Head of caudate nucleus (tissue), 42 donors: ENCODE measurements around the gene GUCY2F.

ENCODE experiments used
- DNase-seq, 42 donors: peaks; one replicate each; pipeline versions ENCODE4 v3.0.0 to v3.0.0-alpha.2; 2020 to 2021; ENCODE audit warnings: mixed read lengths in 7 of 42
- intact Hi-C: fragments of 100-400 bp; cut with DNase I; formaldehyde crosslinking; loops from one replicate; pipeline ENCODE4 v1.15.0; 2022

GUCY2F gene

DNA sequence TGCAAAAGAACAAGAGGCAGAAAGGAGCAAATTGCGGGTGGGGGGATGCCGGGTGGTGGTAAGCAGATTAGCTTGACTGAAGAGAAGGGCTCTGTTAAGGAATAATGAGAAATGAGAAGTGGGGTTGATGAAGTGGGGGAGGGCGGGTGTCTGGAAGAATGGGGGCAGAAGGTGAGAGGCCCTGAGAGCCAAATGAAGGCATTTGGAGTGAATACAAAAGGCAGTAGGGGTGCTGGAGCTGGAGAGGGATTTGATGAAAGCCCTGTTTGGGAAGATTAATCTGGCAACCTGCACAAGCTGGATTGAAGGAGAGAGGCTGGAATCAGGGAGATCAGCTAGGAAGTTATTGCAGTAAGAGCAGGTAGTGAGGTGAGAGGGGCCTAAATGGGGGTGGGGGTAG is 82.1 kb downstream of the GUCY2F start:
- intact Hi-C loops, result no loop called here
- DNase-seq, result no peak

DNA sequence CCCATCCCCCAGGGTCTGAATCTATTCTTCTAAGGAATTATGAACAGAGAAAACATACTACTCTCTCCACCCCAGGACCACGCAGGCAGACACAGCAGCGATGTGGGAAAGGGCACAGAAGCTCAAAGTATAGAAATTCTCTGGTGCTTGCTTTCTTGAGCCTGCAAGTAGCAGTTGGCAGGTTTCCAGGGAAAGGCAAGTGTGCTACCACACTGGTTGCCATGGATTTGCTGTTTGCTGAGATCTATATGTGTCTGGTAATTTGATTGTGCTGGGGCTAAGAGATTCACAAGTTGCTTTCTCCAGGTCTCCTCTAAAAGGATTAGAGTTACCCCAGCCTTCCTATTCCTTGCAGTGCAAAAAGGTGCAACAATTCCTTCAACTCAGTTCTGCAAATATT is 83.1 kb downstream of the GUCY2F start:
- DNase-seq, result peak in 1 of 42 donors; percentile 4
- intact Hi-C loops, result no loop called here

DNA sequence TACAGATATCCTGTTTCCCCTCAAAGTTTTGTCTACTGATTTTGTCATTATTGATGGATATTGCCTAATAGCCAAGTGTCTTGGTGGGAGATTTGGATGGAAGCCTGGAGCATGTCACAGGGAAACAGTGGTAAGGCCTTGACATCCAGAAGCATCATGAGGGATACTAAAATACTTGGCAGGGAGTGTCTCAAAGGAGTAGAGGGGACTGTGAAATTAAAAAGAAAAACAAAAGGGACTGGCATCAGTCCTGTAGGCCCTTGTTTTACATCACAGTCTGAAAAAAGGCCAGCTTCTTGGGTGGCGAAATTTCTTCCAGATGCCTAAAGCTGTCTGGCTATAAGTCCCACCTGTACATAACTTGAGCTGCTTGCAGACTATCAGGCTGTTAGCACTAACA is 83.8 kb downstream of the GUCY2F start:
- DNase-seq, result no peak
- intact Hi-C loops, result no loop called here

GRCh38 chrX:109393859-109394258 is 88.0 kb downstream of the GUCY2F start:
- no peak for DNase-seq
- intact Hi-C loops, result no loop called here

DNA sequence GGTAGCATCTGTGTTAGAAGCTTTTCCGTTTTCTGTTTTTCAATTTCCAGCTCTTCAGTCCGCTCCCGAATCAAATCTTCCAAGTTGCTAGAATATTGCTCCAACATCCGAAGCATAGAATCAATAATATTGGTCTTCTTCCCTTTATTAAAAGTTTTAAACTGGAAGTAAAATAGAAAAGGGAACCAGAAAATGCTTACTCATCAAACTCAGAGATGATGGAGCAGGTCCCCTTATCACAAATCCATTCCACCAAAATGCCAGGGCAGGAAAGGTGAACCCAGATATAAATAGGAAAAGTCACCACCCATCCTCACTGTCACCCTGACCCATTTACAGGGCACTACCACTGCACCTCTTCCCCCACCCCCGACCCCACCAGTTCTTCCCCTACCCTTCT is 89.0 kb downstream of the GUCY2F start:
- DNase-seq, result no peak
- intact Hi-C loops, result no loop called here

GRCh38 chrX:109390556-109390955 is 91.3 kb downstream of the GUCY2F start:
- no peak for DNase-seq
- intact Hi-C loops, result no loop called here

GRCh38 chrX:109389917-109390316 is 92.0 kb downstream of the GUCY2F start:
- intact Hi-C loops, result no loop called here
- DNase-seq, result no peak

- DNase-seq, result peak in 9 of 42 donors; percentile 1 to 35 (median 15)
- intact Hi-C loops, result no loop called here
Observed at GRCh38 chrX:109384699-109385098, 97.2 kb downstream of the GUCY2F start.

GRCh38 chrX:109382332-109382731 is 99.6 kb downstream of the GUCY2F start:
- DNase-seq, result no peak
- intact Hi-C loops, result no loop called here

- no peak for DNase-seq
- intact Hi-C loops, result no loop called here
Observed at GRCh38 chrX:109378281-109378680, 103.6 kb downstream of the GUCY2F start.

DNA sequence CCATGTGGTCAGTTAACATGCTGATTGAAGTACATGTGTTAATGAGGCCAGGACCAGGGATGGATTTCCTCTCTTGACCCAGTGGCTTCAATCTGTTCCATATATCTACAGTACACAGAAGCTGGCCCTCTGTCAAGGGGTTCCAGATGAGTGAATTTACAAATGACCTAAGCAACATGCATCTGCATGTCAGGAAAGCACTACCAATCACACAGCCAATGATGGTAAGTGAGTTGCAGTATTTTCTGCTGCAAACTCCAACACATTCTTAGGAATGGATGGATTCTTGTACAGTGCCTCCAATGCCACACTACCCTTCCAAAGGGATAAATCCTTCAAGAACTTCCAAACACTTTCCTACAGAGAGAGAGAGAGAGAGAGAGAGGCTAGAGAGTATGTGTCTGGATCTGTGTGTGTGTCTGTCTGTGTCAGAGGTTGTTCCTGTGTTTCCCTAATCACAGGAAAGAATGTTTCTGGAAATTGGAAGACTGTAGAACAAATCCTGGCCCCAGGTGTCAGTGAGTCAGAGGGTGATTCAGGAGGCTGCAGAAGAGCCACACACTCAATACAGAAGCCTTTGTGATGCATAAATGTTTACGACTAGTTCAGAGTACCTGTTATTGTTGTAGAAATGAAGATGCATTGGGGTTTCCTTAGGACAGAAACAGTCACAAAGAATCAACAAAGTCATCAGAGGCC is 107.5 kb downstream of the GUCY2F start:
- DNase-seq, result no peak
- intact Hi-C loops, result no loop called here

DNA sequence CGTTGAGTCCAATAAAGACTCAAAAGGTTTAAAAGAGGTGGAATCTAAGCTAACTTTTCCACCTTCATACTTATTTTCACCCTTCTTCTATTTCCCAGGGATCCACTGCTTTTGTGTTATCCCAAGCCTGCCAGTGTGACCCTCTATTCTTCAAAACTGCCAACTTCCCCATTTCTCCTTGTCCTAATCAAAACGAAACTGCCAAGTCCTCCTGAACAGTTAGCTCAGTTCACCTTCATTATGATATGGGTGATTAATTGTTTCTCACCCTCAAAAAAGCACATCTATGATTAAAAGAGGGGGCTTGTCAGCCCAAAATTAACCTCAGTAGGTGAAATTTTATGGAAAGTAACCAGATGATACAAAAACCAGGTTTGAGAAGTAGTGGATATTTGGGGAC is 108.4 kb downstream of the GUCY2F start:
- intact Hi-C loops, result no loop called here
- DNase-seq, result no peak

GRCh38 chrX:109372716-109373115 is 109.2 kb downstream of the GUCY2F start:
- DNase-seq, result no peak
- intact Hi-C loops, result no loop called here

DNA sequence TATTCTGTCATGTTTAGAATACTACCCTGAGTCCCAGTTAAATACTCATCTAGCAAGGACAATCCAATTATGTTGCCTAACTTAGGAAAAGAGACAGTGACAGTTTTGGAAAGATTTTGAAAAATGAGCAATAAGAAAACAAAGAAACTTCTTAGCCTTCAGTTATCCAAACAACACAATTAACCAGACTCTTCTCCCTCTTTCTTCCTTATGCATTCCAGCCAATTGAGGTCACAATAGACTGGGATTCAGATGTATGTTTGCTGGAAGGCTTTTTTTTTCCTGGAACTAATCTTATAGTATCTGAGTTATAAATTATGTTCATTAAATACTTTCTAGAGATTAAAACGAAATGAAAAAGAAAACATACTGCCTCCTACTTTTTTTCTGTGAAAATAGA is 109.6 kb downstream of the GUCY2F start:
- DNase-seq, result no peak
- intact Hi-C loops, result no loop called here

- intact Hi-C loops, result no loop called here
- DNase-seq, result no peak
Observed at GRCh38 chrX:109362101-109362500, 119.8 kb downstream of the GUCY2F start.

DNA sequence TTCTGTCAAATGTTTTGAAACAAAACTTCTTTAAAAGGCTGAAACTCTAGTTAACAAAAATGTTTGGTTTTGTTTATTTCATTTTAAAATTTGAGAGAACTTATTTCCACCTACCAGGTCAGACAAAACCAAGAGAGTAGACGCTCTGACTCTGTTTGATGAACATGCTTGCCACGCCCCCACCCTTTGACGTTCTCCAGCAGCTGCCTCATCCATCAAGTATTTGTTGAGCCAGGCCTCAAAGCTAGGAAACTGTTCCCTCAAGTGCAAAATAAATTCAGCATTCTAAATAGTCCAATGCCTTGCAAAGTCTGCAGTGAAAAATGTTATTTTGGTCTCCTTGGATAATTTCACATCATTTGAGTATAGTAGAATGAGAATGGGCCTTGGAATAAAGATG is 121.6 kb downstream of the GUCY2F start:
- no peak for DNase-seq
- intact Hi-C loops, result no loop called here

- intact Hi-C loops, result no loop called here
- no peak for DNase-seq
Observed at GRCh38 chrX:109357706-109358105, 124.2 kb downstream of the GUCY2F start.

- no peak for DNase-seq
- intact Hi-C loops, result no loop called here
Observed at GRCh38 chrX:109356684-109357083, 125.2 kb downstream of the GUCY2F start.

DNA sequence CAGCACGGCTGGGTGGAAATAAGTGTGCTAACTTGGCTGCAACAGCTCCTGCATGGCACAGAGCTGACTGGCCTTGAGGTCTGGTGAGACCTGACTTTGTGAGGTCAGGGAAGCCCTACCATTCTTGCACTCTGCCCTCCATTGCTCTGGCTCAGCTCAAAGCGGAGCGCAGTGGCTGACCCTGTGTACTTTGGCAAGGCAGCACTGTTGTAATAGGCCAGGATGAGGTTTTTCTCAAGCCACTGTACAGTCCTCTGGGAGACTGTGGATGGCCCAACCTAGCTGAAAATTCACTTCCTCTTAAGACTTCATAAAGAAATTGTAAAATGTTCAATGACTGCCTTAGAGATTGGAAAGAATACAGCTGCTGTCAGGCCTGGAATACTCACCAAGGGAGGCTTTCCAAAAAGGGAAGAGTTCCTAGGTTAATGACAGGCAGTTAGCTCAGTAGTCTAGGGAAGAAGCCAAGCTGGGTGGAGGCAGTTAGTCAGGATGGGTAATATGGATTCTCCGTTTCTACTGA is 129.8 kb downstream of the GUCY2F start:
- no peak for DNase-seq
- intact Hi-C loops, result no loop called here

GRCh38 chrX:109351557-109351956 is 130.3 kb downstream of the GUCY2F start:
- intact Hi-C loops, result no loop called here

DNA sequence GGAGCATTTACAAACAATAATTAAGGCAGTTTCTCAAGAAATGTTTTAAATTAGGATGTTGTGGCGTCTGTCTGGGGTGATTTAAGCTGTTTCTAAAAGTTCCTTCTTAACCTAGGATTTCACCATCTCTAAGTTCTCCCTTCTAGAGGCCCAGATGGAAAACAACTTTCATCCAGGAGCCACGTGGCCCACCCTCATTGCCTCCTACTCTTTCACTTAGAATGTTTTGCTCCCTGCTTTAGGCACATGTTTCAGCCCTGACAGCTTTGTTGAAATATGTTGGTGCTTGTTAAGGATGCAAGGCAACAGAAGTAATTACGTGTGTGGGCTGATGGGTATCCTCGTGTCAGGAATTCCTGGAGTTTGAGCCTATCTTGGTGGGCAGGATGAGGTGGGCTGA is 131.3 kb downstream of the GUCY2F start:
- intact Hi-C loops, result no loop called here
- DNase-seq, result no peak

More at GRCh38 chrX:109351557-109351956, 130.3 kb downstream of the GUCY2F start:
- DNase-seq, result no peak
